ENCODE results near the gene TECPR2.

The TECPR2 gene

GRCh38 chr14:102362545-102363181, at the start of gene TECPR2, which contains the start of gene CINP:
Gene TECPR2, plus strand, starts transcription at chr14:102362941. Its CDS starts 13,781 bp downstream, at chr14:102376722.
Gene CINP, minus strand, starts transcription at chr14:102362890. Its CDS starts 39 bp downstream, at chr14:102362851.
- DNase-seq (ENCODE audit: insufficient read length, low spot score) (peak; percentile 96), FAIRE-seq (peak; percentile 94)
- peak; percentile 53 for TF ChIP-seq POLR2A (IDR thresholded peaks at IDR 0.05; ENCODE audit: low read depth, low read length)

GRCh38 chr14:102314242-102315011, 48.3 kb upstream of the TECPR2 start:
- no peak for TF ChIP-seq POLR2A (IDR thresholded peaks at IDR 0.05; ENCODE audit: low read depth, low read length)
- peak; percentile 79 for DNase-seq (ENCODE audit: insufficient read length, low spot score)
- no peak for FAIRE-seq

GRCh38 chr14:102315121-102315520, 47.6 kb upstream of the TECPR2 start:
- no peak for TF ChIP-seq POLR2A (IDR thresholded peaks at IDR 0.05; ENCODE audit: low read depth, low read length)
- no peak for DNase-seq (ENCODE audit: insufficient read length, low spot score)
- FAIRE-seq, result no peak

GRCh38 chr14:102316338-102316742, 46.4 kb upstream of the TECPR2 start:
- no peak for TF ChIP-seq POLR2A (IDR thresholded peaks at IDR 0.05; ENCODE audit: low read depth, low read length)
- FAIRE-seq (no peak), DNase-seq (ENCODE audit: insufficient read length, low spot score) (no peak)

- TF ChIP-seq POLR2A (IDR thresholded peaks at IDR 0.05; ENCODE audit: low read depth, low read length), result no peak
- DNase-seq (ENCODE audit: insufficient read length, low spot score), result peak; percentile 75
- FAIRE-seq, result peak; percentile 6
Observed at GRCh38 chr14:102316743-102317563, 45.8 kb upstream of the TECPR2 start.

- no peak for TF ChIP-seq POLR2A (IDR thresholded peaks at IDR 0.05; ENCODE audit: low read depth, low read length)
- DNase-seq (ENCODE audit: insufficient read length, low spot score) (no peak), FAIRE-seq (no peak)
Observed at GRCh38 chr14:102317564-102318248, 45.0 kb upstream of the TECPR2 start.

- no peak for DNase-seq (ENCODE audit: insufficient read length, low spot score)
- no peak for FAIRE-seq
- no peak for TF ChIP-seq POLR2A (IDR thresholded peaks at IDR 0.05; ENCODE audit: low read depth, low read length)
Observed at GRCh38 chr14:102318781-102319276, 43.9 kb upstream of the TECPR2 start.

- peak; percentile 14; the same call in 1 of the 2 replicates for TF ChIP-seq POLR2A (IDR thresholded peaks at IDR 0.05; ENCODE audit: low read depth, low read length)
- DNase-seq (ENCODE audit: insufficient read length, low spot score) (peak; percentile 88), FAIRE-seq (no peak)
Observed at GRCh38 chr14:102319351-102320032, 43.2 kb upstream of the TECPR2 start, which contains the start of gene ZNF839. Gene ZNF839, plus strand, starts transcription at chr14:102319746. Its CDS starts 20 bp downstream, at chr14:102319766.

- no peak for TF ChIP-seq POLR2A (IDR thresholded peaks at IDR 0.05; ENCODE audit: low read depth, low read length)
- no peak for DNase-seq (ENCODE audit: insufficient read length, low spot score)
- FAIRE-seq, result no peak
Observed at GRCh38 chr14:102320033-102320660, 42.6 kb upstream of the TECPR2 start.

GRCh38 chr14:102320671-102321455, 41.9 kb upstream of the TECPR2 start:
- FAIRE-seq (no peak), DNase-seq (ENCODE audit: insufficient read length, low spot score) (no peak)
- no peak for TF ChIP-seq POLR2A (IDR thresholded peaks at IDR 0.05; ENCODE audit: low read depth, low read length)

Measured in H54 (cell line).